ENCODE data around the gene ADCY4. TPM values are rescaled to one million over a fixed set of nuclear protein-coding genes. Genes with fewer than 3 reads are reported as not detected.
"Not testable (repeated sequence)": the region's sequence is repeated elsewhere in the genome, so short reads cannot be mapped to it uniquely, and the experiment has no call there.

Gene ADCY4
- total and polyA plus RNA-seq, 4 donors, result 22.6 to 42.8 (median 36.0) TPM

DNA sequence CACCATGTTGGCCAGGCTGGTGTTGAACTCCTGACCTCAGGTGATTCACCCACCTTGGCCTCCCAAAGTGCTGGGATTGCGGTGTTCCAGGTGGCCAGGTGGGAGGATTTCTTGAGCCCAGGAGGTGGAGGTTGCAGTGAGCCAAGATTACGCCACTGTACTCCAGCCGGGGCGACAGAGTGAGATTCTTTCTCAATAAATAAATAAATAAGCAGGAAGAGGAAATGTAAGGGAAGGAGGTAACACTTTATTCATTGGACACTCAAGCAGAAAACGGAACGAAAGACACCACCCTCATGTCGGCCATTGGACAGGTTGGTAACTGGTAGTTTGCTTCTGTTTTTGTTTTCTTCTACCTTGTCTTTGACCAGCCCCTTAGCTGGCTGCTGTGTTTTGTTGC is 20.1 kb upstream of the ADCY4 start:
- Histone ChIP-seq H3K36me3 (ENCODE audit: control insufficient read depth in 4 of 4, insufficient read depth in 4 of 4, low read length in 4 of 4) (no peaks in the 10 kb centered on the region), H3K9me3 (ENCODE audit: control insufficient read depth in 4 of 4, insufficient read depth in 3 of 4, low read length in 3 of 4) (no peaks in the 10 kb centered on the region), H3K9ac (ENCODE audit: insufficient read depth in 1 of 2, low read length in 2 of 2) (no peak overlapping the region), H3K27ac (ENCODE audit: low read depth in 1 of 2, low read length in 1 of 2) (peak overlapping the region in 1 of 2 donors; percentile 32), H3K4me1 (ENCODE audit: control insufficient read depth in 5 of 5, insufficient read depth in 5 of 5, low read length in 5 of 5) (peaks cover 0 to 8% (median 0%) of the 10 kb centered on the region in 5 donors), H3K27me3 (ENCODE audit: control insufficient read depth in 3 of 3, insufficient read depth in 3 of 3, low read length in 2 of 3) (no peaks in the 10 kb centered on the region), H3K4me3 (no peak overlapping the region)
- no peak for ATAC-seq (ENCODE audit: insufficient read depth, low FRiP score)
- TF ChIP-seq, protein P1, sequence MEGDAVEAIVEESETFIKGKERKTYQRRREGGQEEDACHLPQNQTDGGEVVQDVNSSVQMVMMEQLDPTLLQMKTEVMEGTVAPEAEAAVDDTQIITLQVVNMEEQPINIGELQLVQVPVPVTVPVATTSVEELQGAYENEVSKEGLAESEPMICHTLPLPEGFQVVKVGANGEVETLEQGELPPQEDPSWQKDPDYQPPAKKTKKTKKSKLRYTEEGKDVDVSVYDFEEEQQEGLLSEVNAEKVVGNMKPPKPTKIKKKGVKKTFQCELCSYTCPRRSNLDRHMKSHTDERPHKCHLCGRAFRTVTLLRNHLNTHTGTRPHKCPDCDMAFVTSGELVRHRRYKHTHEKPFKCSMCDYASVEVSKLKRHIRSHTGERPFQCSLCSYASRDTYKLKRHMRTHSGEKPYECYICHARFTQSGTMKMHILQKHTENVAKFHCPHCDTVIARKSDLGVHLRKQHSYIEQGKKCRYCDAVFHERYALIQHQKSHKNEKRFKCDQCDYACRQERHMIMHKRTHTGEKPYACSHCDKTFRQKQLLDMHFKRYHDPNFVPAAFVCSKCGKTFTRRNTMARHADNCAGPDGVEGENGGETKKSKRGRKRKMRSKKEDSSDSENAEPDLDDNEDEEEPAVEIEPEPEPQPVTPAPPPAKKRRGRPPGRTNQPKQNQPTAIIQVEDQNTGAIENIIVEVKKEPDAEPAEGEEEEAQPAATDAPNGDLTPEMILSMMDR (IDR thresholded peaks at IDR 0.05; ENCODE audit: control extremely low read depth, extremely low read depth), result no peak
- DNase-seq, result no peak
- WGBS, 2 donors, result 51 to 57% methylated on average over 7 of the region's 7 CpGs

GRCh38 chr14:24354482-24354825 is 19.6 kb upstream of the ADCY4 start:
- 84 to 85% methylated on average over 3 of the region's 3 CpGs for WGBS, 2 donors
- DNase-seq; H3K9me3 ChIP-seq (ENCODE audit: control insufficient read depth in 4 of 4, insufficient read depth in 3 of 4, low read length in 3 of 4); H3K4me1 ChIP-seq (ENCODE audit: control insufficient read depth in 5 of 5, insufficient read depth in 5 of 5, low read length in 5 of 5); ATAC-seq (ENCODE audit: insufficient read depth, low FRiP score); H3K27me3 ChIP-seq (ENCODE audit: control insufficient read depth in 3 of 3, insufficient read depth in 3 of 3, low read length in 2 of 3); H3K36me3 ChIP-seq (ENCODE audit: control insufficient read depth in 4 of 4, insufficient read depth in 4 of 4, low read length in 4 of 4); H3K27ac ChIP-seq (ENCODE audit: low read depth in 1 of 2, low read length in 1 of 2); H3K4me3 ChIP-seq; H3K9ac ChIP-seq (ENCODE audit: insufficient read depth in 1 of 2, low read length in 2 of 2): not testable (repeated sequence)

DNA sequence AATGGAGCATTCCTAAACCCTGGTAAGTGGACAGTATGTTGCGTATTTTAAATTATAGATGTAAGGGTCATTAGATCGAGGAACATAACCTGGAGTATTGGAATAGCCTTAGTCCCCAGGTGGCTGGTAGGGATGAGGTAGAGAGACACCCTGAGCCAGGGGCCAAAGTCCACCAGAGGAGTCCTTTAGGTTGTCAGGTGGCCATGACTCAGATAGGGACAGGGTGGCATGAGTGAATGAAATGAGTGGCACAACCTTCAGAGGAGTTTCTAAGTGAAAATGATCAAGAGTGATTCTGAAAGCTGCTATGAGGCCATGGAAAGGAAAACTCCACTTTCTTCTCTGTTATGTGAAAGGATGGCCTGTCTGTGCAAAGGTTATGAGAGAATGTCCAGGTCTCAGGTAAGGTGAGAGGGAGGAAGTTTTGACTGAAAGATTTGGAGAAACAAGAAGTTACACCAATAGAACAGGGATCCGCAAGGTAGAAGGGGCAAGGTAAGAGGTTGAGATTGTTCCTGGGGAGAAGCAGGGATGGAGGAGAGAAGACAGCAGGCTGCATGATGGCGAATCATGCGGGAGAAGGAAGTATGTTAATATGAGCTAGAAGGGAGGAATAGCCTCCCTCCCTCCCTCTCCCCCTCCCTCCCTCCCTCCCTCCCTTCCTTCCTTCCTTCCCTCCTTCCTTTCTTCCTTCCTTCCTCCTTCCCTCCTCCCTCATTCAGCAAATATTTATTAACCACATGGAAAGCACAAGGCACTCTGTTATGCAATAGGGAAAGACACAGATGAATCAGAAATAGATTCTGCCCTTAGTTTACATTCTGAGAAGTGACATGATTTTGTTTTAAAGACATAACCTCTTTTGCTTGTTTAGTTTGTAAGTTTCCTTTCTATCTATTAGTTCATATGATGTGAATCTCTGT is 18.9 kb upstream of the ADCY4 start:
- H3K9me3 ChIP-seq (ENCODE audit: control insufficient read depth in 4 of 4, insufficient read depth in 3 of 4, low read length in 3 of 4), result no peaks in the 10 kb centered on the region
- H3K27ac ChIP-seq (ENCODE audit: low read depth in 1 of 2, low read length in 1 of 2), result no peak overlapping the region
- no peak overlapping the region for H3K4me3 ChIP-seq
- peaks cover 0 to 3% (median 1%) of the 10 kb centered on the region in 3 donors for H3K27me3 ChIP-seq (ENCODE audit: control insufficient read depth in 3 of 3, insufficient read depth in 3 of 3, low read length in 2 of 3)
- H3K36me3 ChIP-seq (ENCODE audit: control insufficient read depth in 4 of 4, insufficient read depth in 4 of 4, low read length in 4 of 4), result no peaks in the 10 kb centered on the region
- H3K9ac ChIP-seq (ENCODE audit: insufficient read depth in 1 of 2, low read length in 2 of 2), result no peak overlapping the region
- no peak for DNase-seq
- H3K4me1 ChIP-seq (ENCODE audit: control insufficient read depth in 5 of 5, insufficient read depth in 5 of 5, low read length in 5 of 5), result peaks cover 0 to 8% (median 0%) of the 10 kb centered on the region in 5 donors
- ATAC-seq (ENCODE audit: insufficient read depth, low FRiP score), result no peak
- 52 to 89% methylated on average over 4 to 5 of the region's 5 CpGs for WGBS, 2 donors
- TF ChIP-seq, protein P1 (IDR thresholded peaks at IDR 0.05; ENCODE audit: control extremely low read depth, extremely low read depth), result no peak

- ATAC-seq (ENCODE audit: insufficient read depth, low FRiP score) (no peak), DNase-seq (peak in 2 of 3 donors; percentile 59 to 69)
- no peak overlapping the region for H3K27ac ChIP-seq (ENCODE audit: low read depth in 1 of 2, low read length in 1 of 2)
- WGBS, 2 donors, result 14 to 22% methylated on average over 4 of the region's 4 CpGs
- TF ChIP-seq, protein P1 (IDR thresholded peaks at IDR 0.05; ENCODE audit: control extremely low read depth, extremely low read depth), result no peak
- H3K36me3 ChIP-seq (ENCODE audit: control insufficient read depth in 4 of 4, insufficient read depth in 4 of 4, low read length in 4 of 4), result no peaks in the 10 kb centered on the region
- H3K9me3 ChIP-seq (ENCODE audit: control insufficient read depth in 4 of 4, insufficient read depth in 3 of 4, low read length in 3 of 4), result no peaks in the 10 kb centered on the region
- no peak overlapping the region for H3K9ac ChIP-seq (ENCODE audit: insufficient read depth in 1 of 2, low read length in 2 of 2)
- H3K4me1 ChIP-seq (ENCODE audit: control insufficient read depth in 5 of 5, insufficient read depth in 5 of 5, low read length in 5 of 5), result peaks cover 0 to 8% (median 0%) of the 10 kb centered on the region in 5 donors
- H3K27me3 ChIP-seq (ENCODE audit: control insufficient read depth in 3 of 3, insufficient read depth in 3 of 3, low read length in 2 of 3), result peaks cover 0 to 5% (median 3%) of the 10 kb centered on the region in 3 donors
- no peak overlapping the region for H3K4me3 ChIP-seq
Measured at GRCh38 chr14:24351517-24351916, 16.6 kb upstream of the ADCY4 start.
